Endothelial cell of umbilical vein (primary cell): ENCODE measurements around the gene TM9SF2. TPM values are rescaled to one million over a fixed set of nuclear protein-coding genes. Genes with fewer than 3 reads are reported as not detected.
"Not testable (repeated sequence)": the region's sequence is repeated elsewhere in the genome, so short reads cannot be mapped to it uniquely, and the experiment has no call there.

ENCODE experiments used
- BruUV-seq: library from RNA; stranded (reverse); fragments of 400-500 nt; replicated peaks from 2 replicates; lab custom pipeline; 2021; lab: Mats Ljungman, UMichigan
- CTCF ChIA-PET: fragments of 300-600, 350-600 bp; sonication (Branson Sonifier 250); formaldehyde crosslinking; loops from one replicate; lab custom pipeline; 2021; ENCODE audit warnings: antibody characterized with exemption, inconsistent platforms; lab: Charles Lee
- POLR2A ChIA-PET: fragments of 300-600, 350-600 bp; sonication (Branson Sonifier 250); formaldehyde crosslinking; loops from one replicate; lab custom pipeline; 2021; ENCODE audit warnings: antibody characterized with exemption, inconsistent platforms; lab: Charles Lee
- DNase-seq: peaks from one replicate; pipeline ENCODE4 v3.0.0-alpha.2; 2011; ENCODE audit warnings: low read depth, low spot score
- FAIRE-seq: peaks from 2 replicates; lab custom pipeline; 2011; peaks lifted over from hg19 to GRCh38; lab: Jason Lieb, UNC
- H2AFZ ChIP-seq: 2 replicates; pipeline ENCODE4 v1.6.0; 2012; ENCODE audit warnings: low read depth, low read length, control low read depth, inconsistent platforms
- H3K27ac ChIP-seq: 2 replicates; pipeline ENCODE4 v1.5.1; 2011; ENCODE audit warnings: low read depth, mild to moderate bottlenecking, control low read depth, low read length, moderate library complexity; ENCODE audit not compliant: insufficient read depth
- H3K27me3 ChIP-seq, 2 experiments: 2 replicates each; pipeline versions ENCODE4 v1.6.0 to v1.6.1; 2011; ENCODE audit warnings: low read length in 2 of 2, mixed read lengths in 1 of 2; ENCODE audit not compliant: control insufficient read depth in 2 of 2, insufficient read depth in 2 of 2
- H3K36me3 ChIP-seq, 2 experiments: 2 replicates in 1 of 2; 3 replicates in 1 of 2; pipeline ENCODE4 v1.5.1; 2011; ENCODE audit warnings: low read length in 2 of 2, mild to moderate bottlenecking in 1 of 2, moderate library complexity in 1 of 2; ENCODE audit not compliant: control insufficient read depth in 2 of 2, insufficient read depth in 2 of 2; ENCODE audit errors: extremely low read depth in 1 of 2
- H3K4me1 ChIP-seq: 3 replicates; pipeline ENCODE4 v1.5.1; 2011; ENCODE audit warnings: mild to moderate bottlenecking, low read length; ENCODE audit not compliant: control insufficient read depth, insufficient read depth; ENCODE audit errors: extremely low read depth
- H3K4me2 ChIP-seq: 2 replicates; pipeline ENCODE4 v1.6.1; 2011; ENCODE audit warnings: low read length, control low read depth, mixed read lengths; ENCODE audit not compliant: insufficient read depth
- H3K4me3 ChIP-seq, 3 experiments: fragments of 200-600 bp in 1 of 3; sonication (generic), shearing (Covaris generic) in 1 of 3; replicated peaks in 1 of 3; 2 replicates each; pipeline ENCODE4 v1.5.1; 2011 to 2016; ENCODE audit warnings: control low read depth in 3 of 3, low read length in 3 of 3, mild to moderate bottlenecking in 2 of 3, inconsistent platforms in 1 of 3, low read depth in 1 of 3, moderate library complexity in 1 of 3; ENCODE audit not compliant: insufficient read depth in 1 of 3
- H3K79me2 ChIP-seq: 2 replicates; pipeline ENCODE4 v1.6.0; 2012; ENCODE audit warnings: low read length, inconsistent platforms; ENCODE audit not compliant: control insufficient read depth, insufficient read depth
- H3K9ac ChIP-seq: replicated peaks from 2 replicates; pipeline ENCODE3; 2011; ENCODE audit warnings: low read length, control low read depth; ENCODE audit not compliant: insufficient read depth; ENCODE audit errors: extremely low read depth
- H3K9me1 ChIP-seq: replicated peaks from 3 replicates; pipeline ENCODE4 v1.6.0; 2011; ENCODE audit warnings: mild to moderate bottlenecking, low read length; ENCODE audit not compliant: control insufficient read depth, insufficient read depth; ENCODE audit errors: extremely low read depth
- H3K9me3 ChIP-seq: replicated peaks from 2 replicates; pipeline ENCODE4 v1.5.1; 2012; ENCODE audit warnings: low read length, inconsistent platforms; ENCODE audit not compliant: control insufficient read depth, insufficient read depth
- H4K20me1 ChIP-seq: replicated peaks from 2 replicates; pipeline ENCODE3; 2011; ENCODE audit warnings: mild to moderate bottlenecking, low read length; ENCODE audit not compliant: control insufficient read depth, insufficient read depth; ENCODE audit errors: extremely low read depth
- CTCF ChIP-seq, 2 donors: IDR thresholded peaks; 1 replicate in 1 of 2; 2 replicates in 1 of 2; pipeline ENCODE4 v1.5.1; 2011; ENCODE audit warnings: low read length in 2 of 2, mild to moderate bottlenecking in 2 of 2, moderate library complexity in 2 of 2, control low read depth in 1 of 2, inconsistent platforms in 1 of 2, low read depth in 1 of 2; ENCODE audit not compliant: insufficient read depth in 1 of 2; ENCODE audit errors: extremely low read depth in 1 of 2
- EZH2 ChIP-seq: IDR thresholded peaks from 2 replicates; pipeline ENCODE4 v1.6.1; 2012; ENCODE audit warnings: borderline replicate concordance, low read depth, mild to moderate bottlenecking, moderate library complexity, low read length, inconsistent platforms; ENCODE audit not compliant: severe bottlenecking
- FOS ChIP-seq: IDR thresholded peaks from 2 replicates; pipeline ENCODE4 v1.6.1; 2011; ENCODE audit warnings: mild to moderate bottlenecking, low read length, moderate library complexity, borderline replicate concordance; ENCODE audit not compliant: insufficient read depth
- GATA2 ChIP-seq: IDR thresholded peaks from 2 replicates; pipeline ENCODE4 v1.7.0; 2011; ENCODE audit warnings: low read depth, mild to moderate bottlenecking, moderate library complexity, mixed read lengths, low read length; ENCODE audit not compliant: insufficient read length, insufficient read depth
- JUN ChIP-seq: IDR thresholded peaks from 2 replicates; pipeline ENCODE4 v1.6.1; 2011; ENCODE audit warnings: borderline replicate concordance, low read depth; ENCODE audit not compliant: insufficient read length, insufficient read depth
- MAX ChIP-seq: IDR thresholded peaks from 2 replicates; pipeline ENCODE4 v1.6.1; 2011; ENCODE audit not compliant: insufficient read depth, insufficient read length
- MYC ChIP-seq: IDR thresholded peaks from one replicate; pipeline ENCODE4 v1.6.1; 2011; ENCODE audit warnings: mild to moderate bottlenecking, low read depth, low read length
- POLR2A ChIP-seq: IDR thresholded peaks from 2 replicates; pipeline ENCODE4 v1.6.1; 2012; ENCODE audit warnings: low read depth, mild to moderate bottlenecking, control low read depth, low read length
- POLR2AphosphoS5 ChIP-seq: IDR thresholded peaks from 2 replicates; pipeline ENCODE4 v1.6.1; 2012; ENCODE audit warnings: low read depth, mild to moderate bottlenecking, control low read depth, low read length, moderate library complexity; ENCODE audit not compliant: insufficient read depth
- dilution Hi-C: fragments of 300-500 bp; cut with MboI; formaldehyde crosslinking; loops from one replicate; pipeline ENCODE4 v1.15.0; 2019; ENCODE audit warnings: low sequenced_read_pairs; ENCODE audit not compliant: extremely low pct_ligation_motif_present
- intact Hi-C: fragments of 100-400 bp; cut with micrococcal nuclease; formaldehyde crosslinking; loops from one replicate; pipeline ENCODE4 v1.10.0; 2022
- polyA plus RNA-seq, 4 experiments: library from polyadenylated mRNA; depleted of rRNA in 3 of 4; stranded (reverse) in 3 of 4; unstranded in 1 of 4; fragments of >200 nt; gene quantifications; 2 replicates each; pipeline versions ENCODE4 v1.2.1 to v1.2.3, GENCODE V29; 2011 to 2012; ENCODE audit warnings: missing spikeins in 1 of 4
- total RNA-seq: library from RNA; stranded (reverse); gene quantifications from 2 replicates; pipeline ENCODE4 v1.2.3, GENCODE V29; 2021

TM9SF2 gene
- total and polyA plus RNA-seq, 2 donors (not counting 3 experiments of a cell fraction or from before 2014, with no cell fraction given), result 76.0 to 90.0 TPM

- CTCF ChIA-PET, result interaction anchor here (0.8 to 1.1 kb wide), 3 partner anchors 9 to 16 kb away, joined by 3 to 5 read pairs (median 3); no protein-coding TSS in a partner anchor
- no peak overlapping the region for H3K4me3 ChIP-seq
- H3K4me2 ChIP-seq, result no peak overlapping the region
- BruUV-seq, result no TSS peak
- FAIRE-seq (no peak), DNase-seq (no peak)
- no peak overlapping the region for H3K27ac ChIP-seq
- intact Hi-C loops, result no loop called here
- no peak overlapping the region for H2AFZ ChIP-seq
- TF ChIP-seq CTCF (IDR thresholded peaks at IDR 0.05; ENCODE audit: extremely low read depth in 1 of 2, insufficient read depth in 1 of 2, low read depth in 1 of 2, low read length in 2 of 2), result no peak
- no peak for TF ChIP-seq FOS
- no peak for TF ChIP-seq GATA2
- no peak for TF ChIP-seq POLR2AphosphoS5
- no peak for TF ChIP-seq EZH2
- TF ChIP-seq POLR2A, result no peak
- TF ChIP-seq MYC, result no peak
- no peak for TF ChIP-seq JUN
- no peak for TF ChIP-seq MAX
- no peaks in the 10 kb centered on the region for H3K36me3 ChIP-seq
- no peak overlapping the region for H3K9ac ChIP-seq
- H3K27me3 ChIP-seq, result peaks cover 4 to 5% of the 10 kb centered on the region in 2 experiments
- dilution Hi-C loops, result no loop called here
- no peaks in the 10 kb centered on the region for H4K20me1 ChIP-seq
- no peaks in the 10 kb centered on the region for H3K9me3 ChIP-seq
- H3K9me1 ChIP-seq, result no peaks in the 10 kb centered on the region
- POLR2A ChIA-PET, result no interaction called here
- no peaks in the 10 kb centered on the region for H3K79me2 ChIP-seq
- no peaks in the 10 kb centered on the region for H3K4me1 ChIP-seq
Observed at GRCh38 chr13:99489028-99489427, 12.2 kb upstream of the TM9SF2 start.

DNA sequence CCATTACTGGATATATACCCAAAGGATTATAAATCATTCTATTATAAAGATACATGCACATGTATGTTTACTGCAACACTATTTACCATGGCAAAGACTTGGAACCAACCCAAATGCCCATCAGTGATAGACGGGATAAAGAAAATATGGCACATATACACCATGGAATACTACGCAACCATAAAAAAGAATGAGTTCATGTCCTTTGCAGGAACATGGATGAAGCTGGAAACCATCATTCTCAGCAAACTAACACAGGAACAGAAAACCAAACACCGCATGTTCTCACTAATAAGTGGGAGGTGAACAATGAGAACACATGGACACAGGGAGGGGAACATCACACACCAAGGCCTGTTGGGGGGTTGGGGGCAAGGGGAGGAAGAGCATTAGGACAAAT, 9.5 kb upstream of the TM9SF2 start:
- H2AFZ ChIP-seq, DNase-seq, H3K4me3 ChIP-seq, H3K36me3 ChIP-seq, H3K9me3 ChIP-seq, H3K4me2 ChIP-seq, POLR2A ChIA-PET, BruUV-seq, H3K4me1 ChIP-seq, H3K27ac ChIP-seq, H3K79me2 ChIP-seq, H3K27me3 ChIP-seq, CTCF ChIA-PET, H3K9ac ChIP-seq, H4K20me1 ChIP-seq, dilution Hi-C loops, FAIRE-seq, intact Hi-C loops, H3K9me1 ChIP-seq: not testable (repeated sequence)
